HG03571 (cell line): ENCODE results near the gene STPG4.

Experiments
- ATAC-seq: cut with Tn5 transposase; IDR thresholded peaks from one replicate; pipeline ENCODE4 v1.9.1; 2021; ENCODE audit not compliant: unreplicated experiment

Gene STPG4

DNA sequence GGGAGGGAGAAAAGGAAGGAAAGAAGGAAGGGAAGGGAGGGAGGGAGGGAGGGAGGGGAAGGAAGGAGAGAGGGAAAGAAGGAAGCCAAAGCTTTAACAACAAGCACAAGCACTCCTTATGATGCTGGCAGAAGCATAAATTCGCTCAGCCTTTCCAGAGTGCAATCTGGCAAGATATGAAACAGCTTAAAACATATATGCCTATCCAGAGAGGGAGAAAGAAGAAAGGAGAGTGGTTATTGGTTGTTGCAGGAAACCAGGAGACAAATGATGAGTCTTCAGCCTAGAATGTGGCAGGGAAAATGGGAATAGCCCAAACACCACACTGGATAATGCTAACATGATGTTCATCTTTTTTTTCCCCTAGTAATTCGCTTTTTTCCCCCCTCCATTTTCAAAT, 64.0 kb downstream of the STPG4 start:
- ATAC-seq = no peak

DNA sequence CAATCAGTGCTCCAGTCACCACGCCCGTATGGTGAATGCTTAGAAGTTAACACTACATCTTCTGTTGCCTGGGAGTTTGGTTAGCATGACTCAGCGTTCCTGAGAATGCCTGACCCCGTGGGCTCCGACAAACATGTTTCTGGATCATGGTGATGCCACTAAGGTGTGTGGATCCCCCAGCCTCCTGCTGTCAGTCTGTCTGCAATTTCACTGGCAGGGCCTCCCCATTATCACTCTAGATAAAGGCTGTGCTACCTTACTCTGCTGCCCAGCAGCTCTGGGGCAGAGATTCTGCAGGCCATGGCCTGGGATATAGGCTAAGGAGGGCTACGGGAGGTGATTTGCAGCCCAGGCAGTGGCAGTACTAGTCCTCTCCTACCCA, 66.0 kb downstream of the STPG4 start:
- ATAC-seq = no peak

DNA sequence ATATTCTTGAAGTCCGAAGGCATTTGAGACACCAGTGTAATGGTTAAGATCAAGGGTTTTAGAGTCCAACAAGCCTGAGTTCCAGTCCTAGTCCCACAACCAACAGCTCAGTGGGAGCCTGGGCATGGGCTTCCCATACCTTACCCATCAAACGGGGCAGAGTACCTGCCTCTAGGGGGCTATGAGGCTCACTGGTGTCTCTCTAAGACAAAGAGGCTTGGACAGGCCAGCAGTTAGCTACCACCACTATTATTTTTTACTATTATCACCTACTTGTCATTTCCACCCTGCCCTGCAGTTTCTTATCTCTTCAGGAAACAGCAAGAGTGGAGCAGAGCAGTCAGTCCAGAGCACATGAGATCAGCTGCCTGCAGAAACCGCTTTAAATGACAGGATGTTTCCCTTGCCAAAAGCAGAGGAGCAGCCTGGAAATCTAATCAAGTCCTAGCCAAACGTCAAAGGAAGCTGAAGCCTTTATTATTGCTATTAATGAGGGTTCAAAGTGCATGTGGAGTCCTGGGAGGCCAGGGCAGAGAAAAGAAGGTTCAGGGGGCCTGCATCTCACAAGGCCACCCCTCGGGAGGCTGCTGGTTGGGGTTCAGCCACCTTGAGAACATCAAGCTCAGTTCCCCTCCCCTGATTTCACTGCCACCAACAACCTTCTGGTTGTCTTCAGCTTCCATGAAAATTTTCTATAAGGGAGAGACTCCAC, 66.6 kb downstream of the STPG4 start:
- no peak for ATAC-seq

DNA sequence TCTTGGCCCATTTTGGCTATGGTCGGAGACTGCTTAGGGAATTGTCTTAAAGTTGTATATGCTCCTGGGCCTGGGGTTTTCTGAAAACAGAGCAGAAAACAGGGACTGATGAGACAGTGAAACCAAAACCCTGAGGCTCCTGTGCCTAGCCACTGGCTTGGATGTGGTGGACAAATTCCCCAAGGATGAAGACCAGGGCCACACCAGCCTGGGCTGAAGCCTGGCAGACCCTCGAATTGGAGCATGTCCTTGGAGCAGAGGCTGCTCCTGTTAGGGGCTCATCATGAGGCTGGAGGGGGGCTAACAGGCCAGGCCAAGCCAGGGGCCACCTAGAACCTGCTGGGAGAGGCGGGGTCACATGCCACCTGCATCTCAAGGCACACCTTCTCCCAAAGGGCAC, 68.1 kb downstream of the STPG4 start:
- ATAC-seq = no peak

DNA sequence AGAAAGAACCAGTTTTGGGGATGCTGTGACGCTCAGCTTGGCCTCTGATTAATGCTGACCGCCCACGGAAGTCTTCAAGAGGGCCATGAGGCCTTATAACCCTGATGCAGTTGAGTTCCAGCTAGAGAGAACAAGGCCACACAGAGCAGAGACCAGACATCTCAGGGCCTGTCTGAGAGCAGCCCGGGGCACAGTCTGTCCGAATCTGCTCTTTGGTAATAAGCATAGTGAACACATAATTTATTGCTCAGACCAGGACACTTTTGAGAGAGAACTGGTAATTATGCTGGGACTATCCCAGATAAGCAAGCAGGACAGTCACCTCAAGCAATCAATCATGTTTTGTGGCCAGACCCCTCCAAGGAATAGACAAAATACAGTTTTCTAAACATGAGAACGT, 68.5 kb downstream of the STPG4 start:
- ATAC-seq = no peak

DNA sequence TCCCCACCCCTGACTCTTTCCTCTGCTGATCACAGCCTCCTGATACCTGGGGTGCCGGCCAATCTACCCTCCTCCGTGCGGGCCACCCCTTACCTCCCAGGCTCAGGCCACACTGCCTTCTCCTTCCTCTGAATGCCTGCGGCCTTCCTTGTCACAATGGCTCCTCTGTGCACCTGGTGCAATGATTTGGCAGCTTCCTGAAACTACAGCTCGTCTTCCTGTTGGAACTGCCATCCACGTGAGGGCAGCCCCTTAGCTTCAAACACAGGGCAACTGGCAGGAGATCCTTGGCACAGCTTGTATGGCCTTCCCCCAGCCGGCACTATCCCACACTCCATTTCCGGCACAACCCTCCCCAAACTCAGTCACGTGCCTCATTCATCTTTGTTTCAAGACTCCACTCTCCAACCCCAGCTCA, 69.0 kb downstream of the STPG4 start:
- no peak for ATAC-seq

DNA sequence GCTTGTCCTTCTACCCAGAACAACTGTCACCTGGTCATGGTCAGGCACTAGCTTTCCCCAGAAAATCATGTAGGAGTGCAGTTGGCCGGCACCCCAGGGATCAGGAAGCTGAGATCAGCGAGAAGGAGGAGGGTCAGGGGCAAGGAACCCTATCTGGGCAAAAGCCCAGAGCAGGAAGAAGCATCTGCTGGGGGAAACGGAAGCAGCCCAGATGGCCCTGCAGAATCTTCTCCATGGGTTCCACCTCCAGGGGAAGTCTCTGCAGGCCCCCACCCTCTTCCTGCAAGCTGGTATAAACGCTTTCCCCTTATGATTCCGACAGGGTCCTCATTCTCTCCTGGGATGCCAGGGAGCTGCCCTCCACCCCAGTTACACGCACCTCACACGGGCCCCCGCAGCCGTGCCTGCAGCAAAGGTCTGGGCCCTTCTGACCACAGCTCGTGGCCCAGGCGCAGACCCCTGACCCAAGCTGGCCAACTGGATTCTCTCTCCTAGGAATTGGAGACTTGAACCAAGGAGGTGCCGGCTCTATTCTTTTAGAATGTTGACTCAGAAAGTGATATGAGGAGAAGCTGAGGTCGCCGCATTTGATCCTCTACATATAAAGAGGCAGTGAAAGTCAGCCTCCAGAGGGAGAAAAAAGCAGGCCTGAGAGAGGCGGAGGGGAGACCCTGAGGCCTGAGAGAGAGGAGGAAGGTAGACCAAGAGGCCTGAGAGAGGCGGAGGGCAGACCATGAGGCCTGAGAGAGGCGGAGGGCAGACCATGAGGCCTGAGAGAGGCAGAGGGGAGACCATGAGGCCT, 71.0 kb downstream of the STPG4 start:
- no peak for ATAC-seq

DNA sequence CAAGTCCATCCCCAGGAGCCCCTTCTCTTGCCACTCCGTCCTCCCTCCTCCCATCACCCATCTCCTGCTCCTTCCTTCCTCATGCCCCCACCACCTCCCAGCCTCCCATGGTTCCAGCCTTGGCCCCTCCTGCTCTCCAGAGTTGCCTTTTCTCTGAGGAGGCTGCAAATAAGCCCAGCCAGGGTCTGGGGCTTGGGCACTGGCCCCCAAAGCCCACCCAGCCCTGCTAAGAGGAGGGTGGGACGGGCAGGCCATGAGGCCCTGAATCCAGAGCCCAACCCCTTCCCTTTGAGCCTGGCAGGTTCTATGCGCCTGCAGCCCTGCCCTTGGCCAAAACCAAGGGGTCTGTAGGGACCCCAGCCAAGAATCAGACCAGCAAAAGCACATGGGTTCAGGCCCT, 71.6 kb downstream of the STPG4 start:
- ATAC-seq = no peak

DNA sequence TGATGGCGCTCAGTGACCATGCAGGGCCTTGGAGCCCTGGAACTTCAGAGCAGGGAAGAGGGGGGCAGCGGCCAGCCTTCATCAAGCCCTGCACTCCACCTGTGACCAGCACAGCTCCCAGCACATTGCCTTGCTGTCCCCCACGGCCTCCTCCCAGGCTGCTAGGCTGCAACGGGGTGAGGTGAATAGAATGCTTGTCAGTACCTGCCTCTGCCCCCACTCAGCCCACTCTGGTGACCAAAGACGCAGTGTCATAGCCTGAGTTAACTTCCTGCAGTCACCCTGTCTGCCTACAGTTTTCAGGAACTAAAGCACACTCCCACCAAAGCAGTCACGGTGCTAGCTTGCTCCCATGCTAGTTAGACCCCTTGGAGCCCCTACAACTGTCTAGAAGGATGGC, 72.1 kb downstream of the STPG4 start:
- ATAC-seq = no peak

DNA sequence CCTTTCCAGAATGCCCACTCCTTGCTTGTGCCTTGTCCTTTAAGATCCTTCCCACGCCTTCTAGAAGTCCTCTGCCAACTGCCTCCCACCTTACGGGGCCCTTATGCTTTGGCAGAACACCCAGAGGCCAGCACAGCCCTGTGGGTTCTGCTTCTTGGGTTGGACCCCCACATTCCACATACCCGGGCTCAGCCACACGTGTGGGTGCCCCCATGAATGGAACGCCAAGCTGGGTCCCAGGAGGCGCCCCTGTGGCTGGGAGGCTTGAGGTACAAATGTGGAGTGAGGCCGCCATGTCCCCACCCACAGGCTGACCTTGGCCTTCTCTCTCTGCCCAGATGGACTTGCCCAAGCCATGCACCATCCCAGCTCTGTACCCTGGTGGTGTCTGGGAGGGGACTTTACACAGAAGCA, 74.2 kb downstream of the STPG4 start:
- ATAC-seq = no peak

DNA sequence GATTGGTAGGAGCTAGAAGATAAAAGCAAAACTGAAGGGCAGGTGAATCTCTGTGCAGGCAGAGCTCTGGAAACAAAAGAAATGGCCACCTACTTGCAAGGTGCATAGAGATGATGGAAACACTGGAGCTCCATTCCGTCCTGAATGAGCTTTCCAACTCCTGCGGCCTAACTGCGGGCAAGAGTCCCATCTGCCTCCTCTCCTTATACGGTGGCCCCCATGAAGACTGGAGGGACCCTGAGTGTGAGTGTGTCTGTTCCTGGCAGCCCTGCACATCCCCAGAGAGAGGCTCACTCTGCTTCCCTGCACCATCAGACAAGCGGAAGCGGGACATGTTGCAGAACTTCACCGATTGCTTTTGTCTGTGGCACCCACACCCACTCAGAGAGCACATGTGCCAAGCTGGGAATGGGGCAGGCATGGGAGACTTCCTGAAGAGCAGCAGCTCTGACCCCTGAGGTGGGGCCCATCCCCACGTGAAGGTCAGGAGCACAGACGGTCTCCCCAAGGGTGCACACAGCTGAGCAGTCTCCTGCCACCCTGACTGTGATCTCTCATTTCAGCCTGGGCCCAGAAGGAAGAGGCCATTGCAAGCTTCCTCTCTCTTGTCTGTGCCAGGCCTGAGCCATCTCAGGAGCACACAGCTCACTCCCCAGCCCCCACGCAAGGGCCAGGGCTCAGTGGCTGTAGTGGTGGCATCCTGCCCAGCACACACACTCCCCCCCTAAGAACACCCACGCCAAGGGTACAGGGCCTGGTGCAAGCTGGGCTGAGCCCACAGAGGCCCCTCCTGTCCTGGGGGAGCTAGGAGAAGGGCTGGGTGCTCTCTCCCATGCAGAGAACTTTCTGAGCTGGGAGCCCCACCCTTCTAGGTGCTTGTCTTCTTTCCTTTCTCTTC, 75.3 kb downstream of the STPG4 start:
- ATAC-seq = no peak

DNA sequence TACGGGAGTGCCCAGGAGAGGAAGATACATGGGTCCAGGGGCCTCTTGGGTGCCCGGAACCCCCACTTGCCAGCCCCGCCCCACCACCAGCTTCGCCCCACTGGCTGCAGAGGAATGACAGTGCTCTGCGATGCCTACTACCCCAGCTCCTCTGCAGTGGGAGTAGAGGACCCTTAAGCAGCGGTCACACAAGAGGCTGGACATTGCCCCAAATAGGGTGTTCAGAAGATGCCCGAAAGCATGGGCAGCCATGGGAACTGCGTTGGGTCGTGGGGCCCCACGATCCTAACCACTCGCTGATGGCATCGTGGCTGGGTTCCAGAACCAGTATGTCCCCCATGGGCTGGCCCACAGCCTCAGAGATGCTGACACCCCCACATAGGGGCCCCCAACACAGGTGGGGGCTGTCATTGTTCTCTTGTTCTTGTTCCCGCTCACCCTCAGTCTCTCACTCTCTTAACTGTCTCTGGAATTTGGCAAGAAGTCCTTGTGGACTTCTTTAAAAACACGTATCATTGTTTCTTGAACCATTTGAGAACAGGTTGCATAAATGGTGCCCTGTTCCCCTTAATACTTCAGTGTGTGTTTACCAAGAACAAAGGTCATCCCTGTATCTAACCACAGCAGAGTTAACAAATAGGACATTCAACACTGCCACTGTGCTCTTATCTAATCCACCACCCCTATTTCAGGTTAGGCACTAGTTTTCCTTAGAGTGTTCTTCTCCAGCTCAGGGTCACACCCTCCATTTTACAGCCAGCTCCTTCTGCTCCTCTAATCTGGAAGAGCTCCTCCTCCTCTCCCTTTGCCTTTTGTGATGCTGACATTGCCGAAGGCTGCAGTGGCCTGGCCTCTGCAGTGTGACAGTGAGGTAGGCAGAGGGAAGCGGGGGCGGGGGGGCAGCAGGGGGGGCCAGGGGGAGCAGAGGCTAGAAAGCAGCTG, 76.3 kb downstream of the STPG4 start:
- ATAC-seq = no peak

DNA sequence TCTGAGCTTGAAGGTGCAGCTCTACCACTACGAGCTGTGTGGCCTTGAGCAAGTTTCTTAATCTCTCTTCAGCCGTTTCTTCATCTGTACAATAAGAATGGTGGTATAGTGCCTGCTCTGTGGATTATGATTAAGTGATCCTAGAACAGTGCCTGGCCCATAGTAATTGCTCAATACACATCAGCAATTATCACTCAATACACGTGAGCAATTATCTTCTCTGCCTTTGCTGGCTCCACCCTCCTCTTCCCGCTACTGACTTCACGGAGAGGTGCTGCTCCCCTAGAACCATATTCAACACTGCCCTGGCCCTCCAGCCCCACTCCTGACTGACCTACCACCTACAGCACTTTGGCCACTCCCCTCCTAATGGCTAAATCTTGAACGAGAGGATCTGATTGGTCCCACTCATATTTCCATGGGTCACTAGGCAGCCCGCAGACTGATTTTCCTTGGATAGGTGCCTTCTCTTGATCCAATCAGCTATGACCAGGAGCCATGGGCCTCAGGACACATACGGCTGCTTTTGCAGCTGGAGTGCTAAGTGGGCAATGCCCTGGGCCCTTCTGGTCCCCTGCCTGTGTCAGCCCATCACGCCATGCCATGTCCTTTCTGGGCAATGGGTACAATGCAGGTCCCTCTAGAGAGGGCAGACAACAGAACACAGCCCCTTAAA, 77.5 kb downstream of the STPG4 start:
- no peak for ATAC-seq

DNA sequence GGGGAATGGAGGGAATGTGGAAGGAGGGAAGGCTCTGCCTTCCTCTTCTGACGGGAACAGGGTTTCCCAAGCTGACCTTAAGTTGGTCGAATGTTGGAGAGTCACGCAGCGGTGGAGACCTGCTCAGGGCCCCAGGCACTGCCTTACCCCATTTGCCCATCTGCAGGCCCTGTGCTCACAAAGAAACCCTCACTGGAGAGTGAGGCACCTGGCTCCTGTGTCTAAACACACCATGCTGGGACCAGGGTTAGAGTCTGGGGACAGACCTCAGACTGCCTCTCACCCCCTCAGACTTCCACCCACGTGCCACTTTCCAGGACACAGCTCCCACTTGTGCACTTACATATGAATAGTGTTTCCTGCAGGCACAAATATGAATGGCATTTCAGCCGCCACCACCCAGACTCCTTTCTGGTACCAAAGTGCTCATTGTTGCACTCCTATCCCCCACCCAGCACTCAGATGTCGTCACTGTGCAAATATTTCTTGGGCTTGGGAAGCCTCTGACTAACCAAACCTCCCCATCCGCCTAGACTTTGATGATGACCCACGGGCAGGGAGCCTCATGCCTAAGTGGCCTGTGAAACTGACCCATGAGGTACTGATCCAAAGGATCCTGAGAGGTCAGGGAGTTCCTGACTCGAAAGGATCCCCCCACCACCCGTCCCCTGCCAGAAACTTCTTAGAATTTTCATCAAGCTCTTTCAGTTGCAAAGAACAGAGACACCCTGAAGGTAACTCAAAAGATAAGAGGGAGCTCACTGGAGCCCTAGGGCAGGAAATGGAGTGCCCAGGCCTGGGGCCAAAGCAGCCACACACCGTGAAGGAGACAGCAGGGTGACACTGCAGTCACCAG, 78.3 kb downstream of the STPG4 start:
- no peak for ATAC-seq

DNA sequence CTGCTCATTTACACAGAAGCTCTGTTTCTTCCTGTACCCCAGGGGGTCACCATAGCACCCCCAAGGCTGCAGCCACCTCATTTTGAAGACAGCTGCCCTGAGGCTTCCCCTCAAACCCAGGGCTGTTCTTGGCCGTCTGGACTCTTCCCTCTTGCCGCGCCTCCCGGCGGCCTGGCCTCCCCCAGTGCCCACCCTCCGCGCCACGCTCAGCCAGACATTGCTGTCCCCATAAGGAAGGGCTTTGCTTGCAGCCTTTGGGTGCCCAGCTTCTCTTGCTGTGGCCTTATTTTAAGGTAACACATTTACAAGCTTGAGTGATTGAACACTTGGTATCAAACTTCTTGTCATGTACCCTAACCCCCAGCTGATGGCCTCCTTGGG, 79.0 kb downstream of the STPG4 start:
- no peak for ATAC-seq

DNA sequence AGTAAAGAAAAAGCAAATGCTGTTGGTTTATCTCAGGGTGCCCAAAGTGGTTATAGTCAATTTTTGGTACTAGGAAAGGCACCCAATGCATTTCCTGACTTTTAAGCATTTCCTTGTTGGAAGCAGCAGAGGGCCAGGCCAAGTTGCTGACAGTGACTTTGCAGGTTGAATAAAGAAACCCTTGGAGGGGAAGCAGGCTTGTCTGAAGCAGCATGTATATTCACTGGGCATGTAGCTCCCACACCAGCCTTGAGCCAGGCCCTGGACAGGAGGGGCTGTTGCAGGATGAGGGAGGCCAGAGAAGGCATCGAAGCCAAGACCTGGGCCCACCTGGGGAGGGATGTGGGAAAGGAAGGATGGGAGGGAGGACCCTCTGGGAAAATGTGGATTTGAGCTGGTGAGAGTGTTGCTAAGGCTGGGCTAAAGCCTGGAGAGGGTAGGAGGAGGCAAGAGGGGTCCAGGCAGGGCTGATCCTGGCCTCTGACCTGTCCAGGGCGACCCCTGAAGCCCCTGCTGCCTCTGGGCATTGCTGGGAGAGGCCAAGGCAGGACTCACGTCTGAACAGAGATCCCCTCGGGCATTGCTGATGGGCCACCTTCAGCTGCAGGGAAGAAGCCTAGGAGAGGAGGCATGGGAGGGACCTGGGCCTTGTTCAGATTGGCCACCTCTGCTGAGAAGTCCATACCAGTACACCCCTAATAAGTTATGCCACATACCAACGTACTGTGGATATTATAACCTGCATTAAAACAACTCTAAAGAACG, 79.6 kb downstream of the STPG4 start:
- no peak for ATAC-seq

DNA sequence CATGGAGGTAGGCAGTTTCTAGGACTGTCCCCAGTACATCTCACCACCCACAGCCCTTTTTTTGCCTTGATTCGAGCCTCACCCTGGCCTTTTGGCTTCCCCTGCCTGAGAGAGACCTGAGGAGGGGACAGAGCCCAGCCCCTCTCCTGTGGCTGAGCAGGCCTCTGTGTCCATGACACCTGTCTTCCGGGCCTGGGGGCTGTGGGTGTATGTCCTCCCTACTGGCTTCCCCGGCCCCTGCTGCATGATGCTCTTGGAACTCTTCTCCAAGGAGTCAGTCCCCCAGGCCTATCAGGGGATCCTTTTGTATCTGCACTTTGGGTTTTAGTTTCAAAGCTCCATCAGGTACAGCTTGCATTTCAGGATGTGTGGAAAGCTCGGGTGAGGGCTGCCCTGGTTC, 80.4 kb downstream of the STPG4 start:
- ATAC-seq = no peak

DNA sequence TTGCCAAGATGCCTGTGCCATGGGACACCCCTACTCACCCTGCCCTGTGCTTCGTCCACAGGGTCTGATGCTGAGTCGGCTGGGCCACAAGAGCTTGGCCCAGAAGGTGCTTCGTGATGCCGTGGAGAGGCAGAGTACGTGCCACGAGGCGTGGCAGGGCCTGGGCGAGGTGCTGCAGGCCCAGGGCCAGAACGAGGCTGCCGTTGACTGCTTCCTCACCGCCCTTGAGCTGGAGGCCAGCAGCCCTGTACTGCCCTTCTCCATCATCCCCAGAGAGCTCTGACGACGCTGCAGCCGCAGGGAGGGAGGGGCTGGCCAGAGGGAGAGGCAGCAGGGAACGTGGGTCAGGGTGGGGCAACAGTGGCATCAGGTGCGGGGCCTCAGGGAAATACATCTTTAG, 81.5 kb downstream of the STPG4 start:
- ATAC-seq = no peak
